Activated naive CD8-positive, alpha-beta T cell treated with anti-CD3 and anti-CD28 coated beads for 36 hours (primary cell): Measurements from ENCODE around the gene LENEP. TPM values are rescaled to one million over a fixed set of nuclear protein-coding genes. Genes with fewer than 3 reads are reported as not detected.

Experiments
- DNase-seq: peaks from one replicate; pipeline ENCODE4 v3.0.0; 2021
- H3K27ac Mint-ChIP-seq: one replicate; pipeline ENCODE4 v1.8.0; 2022; ENCODE audit warnings: mild to moderate bottlenecking, moderate library complexity, mixed read lengths
- H3K27me3 Mint-ChIP-seq: one replicate; pipeline ENCODE4 v1.8.0; 2022; ENCODE audit warnings: mild to moderate bottlenecking, mixed read lengths
- H3K36me3 Mint-ChIP-seq: one replicate; pipeline ENCODE4 v1.8.0; 2021; ENCODE audit warnings: mild to moderate bottlenecking, mixed read lengths
- H3K4me1 Mint-ChIP-seq: one replicate; pipeline ENCODE4 v1.8.0; 2021; ENCODE audit warnings: mixed read lengths
- H3K4me3 Mint-ChIP-seq: one replicate; pipeline ENCODE4 v1.8.0; 2022; ENCODE audit warnings: mild to moderate bottlenecking, moderate library complexity, mixed read lengths
- H3K9me3 Mint-ChIP-seq: one replicate; pipeline ENCODE4 v1.8.0; 2022; ENCODE audit warnings: mixed read lengths
- total RNA-seq, 2 experiments: library from RNA; stranded (reverse); gene quantifications; one replicate each; pipeline ENCODE4 v1.2.3, GENCODE V29; 2021

Gene LENEP
- total RNA-seq, 2 experiments from 2014 or later = 0.66 TPM; not detected in 1

- Mint-ChIP-seq H3K36me3 (no peaks in the 10 kb centered on the region), H3K4me1 (no peaks in the 10 kb centered on the region), H3K27ac (no peak overlapping the region), H3K27me3 (no peaks in the 10 kb centered on the region), H3K4me3 (no peak overlapping the region), H3K9me3 (no peaks in the 10 kb centered on the region)
- DNase-seq = no peak
Measured at GRCh38 chr1:155030899-155031298, 37.5 kb downstream of the LENEP start.

GRCh38 chr1:155032886-155033285 is 39.5 kb downstream of the LENEP start:
- H3K9me3 Mint-ChIP-seq = no peaks in the 10 kb centered on the region
- no peak overlapping the region for H3K27ac Mint-ChIP-seq
- DNase-seq = no peak
- H3K4me3 Mint-ChIP-seq = no peak overlapping the region
- no peaks in the 10 kb centered on the region for H3K36me3 Mint-ChIP-seq
- no peaks in the 10 kb centered on the region for H3K27me3 Mint-ChIP-seq
- H3K4me1 Mint-ChIP-seq = no peaks in the 10 kb centered on the region

GRCh38 chr1:155033524-155033923 is 40.1 kb downstream of the LENEP start, which contains the start of the genes DCST1 and DCST2:
Gene DCST1, plus strand, starts transcription at chr1:155033824. Its CDS starts 213 bp downstream, at chr1:155034037.
Gene DCST2, minus strand, starts transcription at chr1:155033781. Its CDS starts 80 bp downstream, at chr1:155033701.
- no peak within 1 kb of the TSS for H3K4me3 Mint-ChIP-seq
- H3K4me1 Mint-ChIP-seq = no peaks in the 10 kb centered on the region
- no peak for DNase-seq
- H3K9me3 Mint-ChIP-seq = no peaks in the 10 kb centered on the region
- H3K36me3 Mint-ChIP-seq = no peaks in the 10 kb centered on the region
- H3K27me3 Mint-ChIP-seq = peaks cover under 1% of the 10 kb centered on the region
- H3K27ac Mint-ChIP-seq = no peak within 1 kb of the TSS

GRCh38 chr1:155034318-155035208 is 41.2 kb downstream of the LENEP start:
- no peak for DNase-seq
- peaks cover 3% of the 10 kb centered on the region for H3K27me3 Mint-ChIP-seq
- H3K9me3 Mint-ChIP-seq = no peaks in the 10 kb centered on the region
- no peak overlapping the region for H3K4me3 Mint-ChIP-seq
- no peaks in the 10 kb centered on the region for H3K36me3 Mint-ChIP-seq
- no peaks in the 10 kb centered on the region for H3K4me1 Mint-ChIP-seq
- no peak overlapping the region for H3K27ac Mint-ChIP-seq

GRCh38 chr1:155035936-155036335 is 42.5 kb downstream of the LENEP start:
- H3K4me1 Mint-ChIP-seq = no peaks in the 10 kb centered on the region
- peaks cover 3% of the 10 kb centered on the region for H3K27me3 Mint-ChIP-seq

GRCh38 chr1:155037043-155037442 is 43.7 kb downstream of the LENEP start:
- peaks cover 3% of the 10 kb centered on the region for H3K27me3 Mint-ChIP-seq
- H3K27ac Mint-ChIP-seq = no peak overlapping the region
- H3K4me1 Mint-ChIP-seq = no peaks in the 10 kb centered on the region

More at GRCh38 chr1:155035936-155036335, 42.5 kb downstream of the LENEP start:
- Mint-ChIP-seq H3K9me3 (no peaks in the 10 kb centered on the region), H3K4me3 (no peak overlapping the region), H3K27ac (no peak overlapping the region), H3K36me3 (no peaks in the 10 kb centered on the region)
- no peak for DNase-seq

GRCh38 chr1:155037851-155038441 is 44.6 kb downstream of the LENEP start:
- no peak overlapping the region for H3K27ac Mint-ChIP-seq
- H3K27me3 Mint-ChIP-seq = peaks cover 3% of the 10 kb centered on the region

More at GRCh38 chr1:155037043-155037442, 43.7 kb downstream of the LENEP start:
- Mint-ChIP-seq H3K4me3 (no peak overlapping the region), H3K36me3 (no peaks in the 10 kb centered on the region), H3K9me3 (no peaks in the 10 kb centered on the region)
- DNase-seq = no peak

GRCh38 chr1:155038602-155039307 is 45.4 kb downstream of the LENEP start:
- Mint-ChIP-seq H3K9me3 (no peaks in the 10 kb centered on the region), H3K4me3 (no peak overlapping the region), H3K27me3 (peaks cover 3% of the 10 kb centered on the region), H3K4me1 (no peaks in the 10 kb centered on the region), H3K27ac (no peak overlapping the region), H3K36me3 (no peaks in the 10 kb centered on the region)
- DNase-seq = no peak

More at GRCh38 chr1:155037851-155038441, 44.6 kb downstream of the LENEP start:
- no peaks in the 10 kb centered on the region for H3K9me3 Mint-ChIP-seq
- no peak overlapping the region for H3K4me3 Mint-ChIP-seq
- no peaks in the 10 kb centered on the region for H3K36me3 Mint-ChIP-seq
- DNase-seq = no peak
- no peaks in the 10 kb centered on the region for H3K4me1 Mint-ChIP-seq

- Mint-ChIP-seq H3K36me3 (no peaks in the 10 kb centered on the region), H3K4me1 (no peaks in the 10 kb centered on the region), H3K27me3 (peaks cover 3% of the 10 kb centered on the region), H3K4me3 (no peak overlapping the region), H3K27ac (no peak overlapping the region), H3K9me3 (no peaks in the 10 kb centered on the region)
- no peak for DNase-seq
Measured at GRCh38 chr1:155039308-155039669, 45.9 kb downstream of the LENEP start.

GRCh38 chr1:155040358-155041093 is 47.1 kb downstream of the LENEP start:
- Mint-ChIP-seq H3K27ac (no peak overlapping the region), H3K9me3 (no peaks in the 10 kb centered on the region), H3K4me3 (no peak overlapping the region), H3K4me1 (peaks cover 9% of the 10 kb centered on the region), H3K36me3 (no peaks in the 10 kb centered on the region), H3K27me3 (peaks cover 3% of the 10 kb centered on the region)
- no peak for DNase-seq

GRCh38 chr1:155042789-155043188 is 49.4 kb downstream of the LENEP start:
- Mint-ChIP-seq H3K9me3 (no peaks in the 10 kb centered on the region), H3K4me3 (no peak overlapping the region), H3K27me3 (peaks cover 3% of the 10 kb centered on the region), H3K36me3 (no peaks in the 10 kb centered on the region), H3K27ac (no peak overlapping the region), H3K4me1 (peaks cover 11% of the 10 kb centered on the region)
- DNase-seq = no peak

- Mint-ChIP-seq H3K36me3 (no peaks in the 10 kb centered on the region), H3K4me3 (no peak overlapping the region), H3K9me3 (no peaks in the 10 kb centered on the region), H3K4me1 (peaks cover 11% of the 10 kb centered on the region), H3K27ac (no peak overlapping the region), H3K27me3 (peaks cover 3% of the 10 kb centered on the region)
- no peak for DNase-seq
Measured at GRCh38 chr1:155043301-155043702, 49.9 kb downstream of the LENEP start.

- no peak overlapping the region for H3K27ac Mint-ChIP-seq
- peaks cover 11% of the 10 kb centered on the region for H3K4me1 Mint-ChIP-seq
- no peaks in the 10 kb centered on the region for H3K36me3 Mint-ChIP-seq
- no peaks in the 10 kb centered on the region for H3K9me3 Mint-ChIP-seq
- no peak for DNase-seq
- no peak overlapping the region for H3K4me3 Mint-ChIP-seq
- H3K27me3 Mint-ChIP-seq = no peaks in the 10 kb centered on the region
Measured at GRCh38 chr1:155043793-155044192, 50.4 kb downstream of the LENEP start.
